ENCODE results near the gene PCDHGA9.

GRCh38 chr5:141384471-141385267 lies 17.9 kb upstream of the PCDHGA9 start:
- TF ChIP-seq CTCF (IDR thresholded peaks at IDR 0.05; ENCODE audit: poor library complexity, severe bottlenecking) (no peak), EZH2 (IDR thresholded peaks at IDR 0.05; ENCODE audit: borderline replicate concordance, insufficient read depth, low read length, poor library complexity, severe bottlenecking) (no peak), SMC3 (conservative IDR thresholded peaks at IDR 0.05; ENCODE audit: poor library complexity) (no peak), POLR2AphosphoS5 (IDR thresholded peaks at IDR 0.05) (no peak)
